Activated naive CD4-positive, alpha-beta T cell treated with anti-CD3 and anti-CD28 coated beads for 36 hours (primary cell): Measurements from ENCODE around the gene CEACAM16. TPM values are rescaled to one million over a fixed set of nuclear protein-coding genes. Genes with fewer than 3 reads are reported as not detected.
A peak's percentile ranks its signal among the peaks of the same experiment; 100 is the strongest.
"Not testable (repeated sequence)": the region's sequence is repeated elsewhere in the genome, so short reads cannot be mapped to it uniquely, and the experiment has no call there.

Experiments
- CTCF ChIA-PET: fragments of 350-600 bp; sonication (Branson Sonifier 250); formaldehyde crosslinking; loops from one replicate; lab custom pipeline; 2021; ENCODE audit warnings: antibody characterized with exemption; lab: Charles Lee
- DNase-seq: peaks from one replicate; pipeline ENCODE4 v3.0.0-alpha.2; 2020
- H3K27ac Mint-ChIP-seq: one replicate; pipeline ENCODE4 v1.8.0; 2021; ENCODE audit warnings: mild to moderate bottlenecking, mixed read lengths
- H3K27me3 Mint-ChIP-seq: one replicate; pipeline ENCODE4 v1.8.0; 2021; ENCODE audit warnings: low read depth, mixed read lengths
- H3K36me3 Mint-ChIP-seq: one replicate; pipeline ENCODE4 v1.8.0; 2021; ENCODE audit warnings: low read depth, mixed read lengths
- H3K4me1 Mint-ChIP-seq: one replicate; pipeline ENCODE4 v1.8.0; 2021; ENCODE audit warnings: low read depth, mixed read lengths
- H3K4me3 Mint-ChIP-seq: one replicate; pipeline ENCODE4 v1.8.0; 2021; ENCODE audit warnings: mild to moderate bottlenecking, moderate library complexity, mixed read lengths
- H3K9me3 Mint-ChIP-seq: one replicate; pipeline ENCODE4 v1.8.0; 2021; ENCODE audit warnings: mixed read lengths
- intact Hi-C: fragments of 100-400 bp; cut with micrococcal nuclease; formaldehyde crosslinking; loops from one replicate; pipeline ENCODE4 v1.15.1; 2023
- total RNA-seq, 2 experiments: library from RNA; stranded (reverse); gene quantifications; one replicate each; pipeline ENCODE4 v1.2.3, GENCODE V29; 2021

The CEACAM16 gene
- total RNA-seq, 2 experiments from 2014 or later: not detected

DNA sequence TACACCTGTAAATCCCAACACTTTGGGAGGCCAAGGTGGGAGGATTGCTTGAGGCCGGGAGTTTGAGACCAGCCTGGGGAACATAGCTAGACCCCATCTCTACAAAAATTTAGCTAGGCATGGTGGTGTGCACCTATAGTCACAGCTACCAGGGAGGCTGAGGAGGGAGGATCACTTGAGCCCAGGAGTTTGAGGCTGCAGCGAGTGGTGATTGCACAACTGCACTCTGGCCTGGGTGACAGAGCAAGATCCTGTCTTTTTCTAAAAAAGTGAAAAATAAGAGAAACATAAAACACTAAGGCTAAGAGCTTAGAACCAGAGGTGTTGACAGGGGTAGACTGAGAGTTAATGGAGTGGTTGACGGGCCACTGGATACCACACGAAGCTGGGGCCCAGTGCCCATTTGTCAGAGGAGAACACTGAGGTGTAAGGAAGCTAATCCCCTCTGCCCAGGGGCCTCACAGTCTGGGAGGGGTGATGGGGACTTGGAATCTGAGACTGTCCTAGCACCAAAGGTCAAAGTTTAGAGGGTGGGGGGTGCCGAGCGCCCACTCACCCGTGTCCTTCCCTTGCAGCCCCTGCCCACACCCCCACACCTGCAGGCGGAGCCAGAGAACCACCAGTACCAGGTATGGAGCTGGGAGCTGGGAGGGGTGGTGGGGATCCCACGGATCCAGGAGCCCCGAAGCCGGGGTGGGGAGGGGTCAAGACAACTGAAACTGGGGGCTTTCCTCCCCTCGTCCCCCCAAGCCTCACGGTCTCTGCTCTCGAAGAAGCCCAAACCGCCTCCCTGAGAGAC, 16.8 kb upstream of the CEACAM16 start:
- Mint-ChIP-seq H3K4me1 (peaks cover 8% of the 10 kb centered on the region), H3K4me3 (no peak overlapping the region), H3K27ac (no peak overlapping the region), H3K36me3 (no peaks in the 10 kb centered on the region), H3K27me3 (no peaks in the 10 kb centered on the region), H3K9me3 (no peaks in the 10 kb centered on the region)
- intact Hi-C loops: no loop called here
- no peak for DNase-seq
- CTCF ChIA-PET: interaction anchor here (1.2 to 1.4 kb wide), 3 partner anchors 42 to 111 kb away, joined by 4 to 5 read pairs (median 5); no protein-coding TSS in a partner anchor

DNA sequence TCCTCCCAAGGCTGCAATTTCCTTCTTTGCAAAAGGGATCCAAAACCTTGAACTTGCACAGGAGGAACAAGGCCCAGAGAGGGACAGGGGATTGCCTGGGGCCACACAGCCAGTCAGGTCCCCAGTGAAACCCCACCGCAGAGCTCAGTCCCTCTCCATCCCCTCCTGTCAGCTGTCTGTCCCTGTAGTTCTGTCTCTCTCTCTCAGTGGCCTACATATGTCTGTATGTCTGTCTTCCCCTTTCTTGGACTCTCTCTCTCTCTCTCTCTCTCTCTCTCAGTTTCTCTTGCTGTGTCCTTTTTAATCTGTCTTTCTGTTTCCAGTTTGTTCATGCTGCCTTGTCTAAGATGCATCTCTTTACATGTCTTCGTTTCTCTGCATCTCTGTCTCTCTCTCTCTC, 16.1 kb upstream of the CEACAM16 start:
- Mint-ChIP-seq H3K4me3 (no peak overlapping the region), H3K27me3 (peaks cover 1% of the 10 kb centered on the region), H3K9me3 (no peaks in the 10 kb centered on the region), H3K36me3 (no peaks in the 10 kb centered on the region), H3K4me1 (peaks cover 8% of the 10 kb centered on the region), H3K27ac (no peak overlapping the region)
- CTCF ChIA-PET: interaction anchor here (1.3 to 1.4 kb wide), 2 partner anchors 41 to 112 kb away, joined by 4 to 5 read pairs; no protein-coding TSS in a partner anchor
- DNase-seq: no peak
- intact Hi-C loops: no loop called here

DNA sequence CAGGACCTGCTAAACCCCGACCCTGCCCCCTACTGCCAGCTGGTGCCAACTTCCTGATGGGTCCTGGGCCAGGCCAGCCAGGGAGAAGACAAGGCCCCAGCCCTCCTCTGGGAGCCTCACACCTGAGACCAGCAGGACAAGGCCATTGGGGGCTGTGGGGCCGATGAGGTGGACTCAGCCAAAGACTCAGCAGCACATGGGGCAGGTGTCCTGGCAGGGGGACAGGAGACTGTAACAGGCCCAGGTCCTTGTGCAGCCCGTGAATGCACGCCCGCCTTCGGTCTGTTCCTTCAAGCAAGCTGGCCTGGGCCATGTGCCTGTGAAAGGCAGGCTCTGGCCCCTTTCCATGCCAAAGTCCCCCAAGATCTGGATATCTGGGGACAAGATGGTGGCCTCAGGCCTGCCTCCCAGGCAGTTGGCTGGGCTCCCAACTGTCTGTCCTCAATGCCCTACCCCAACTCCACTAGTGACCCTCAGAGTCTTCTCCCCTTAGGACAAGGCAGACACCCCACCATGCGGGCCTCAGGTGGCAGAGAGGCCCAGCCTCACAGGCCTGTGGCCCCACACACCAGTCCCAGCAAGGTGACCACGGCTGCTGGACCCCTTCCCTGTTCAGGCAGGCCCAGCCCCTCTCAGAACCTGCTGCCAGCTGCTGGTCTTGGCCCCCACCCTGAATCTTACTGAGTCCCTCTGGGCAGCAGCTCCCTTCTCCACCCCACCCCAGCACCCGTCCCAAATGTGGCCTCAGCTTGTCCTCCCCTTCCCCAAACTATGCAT, 15.3 kb upstream of the CEACAM16 start:
- intact Hi-C loops: no loop called here
- Mint-ChIP-seq H3K4me1 (peaks cover 8% of the 10 kb centered on the region), H3K4me3 (no peak overlapping the region), H3K27ac (no peak overlapping the region), H3K36me3 (no peaks in the 10 kb centered on the region), H3K9me3 (no peaks in the 10 kb centered on the region), H3K27me3 (peaks cover 6% of the 10 kb centered on the region)
- no peak for DNase-seq
- CTCF ChIA-PET: no interaction called here

DNA sequence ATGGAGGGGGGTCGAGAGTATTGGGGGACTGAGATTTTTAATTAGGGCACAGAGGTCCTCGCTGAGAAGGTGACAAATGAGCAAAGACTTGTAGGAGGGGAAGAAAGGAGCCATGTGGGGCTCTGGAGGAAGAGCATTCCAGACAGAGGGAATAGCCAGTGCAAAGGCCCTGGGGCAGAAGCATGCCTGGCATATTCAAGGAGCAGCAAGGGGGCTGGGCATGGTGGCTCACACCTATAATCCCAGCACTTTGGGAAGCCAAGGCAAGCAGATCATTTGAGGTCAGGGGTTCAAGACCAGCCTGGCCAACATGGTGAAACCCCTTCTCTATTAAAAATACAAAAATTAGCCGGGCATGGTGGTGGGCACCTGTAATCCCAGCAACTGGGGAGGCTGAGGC, 14.6 kb upstream of the CEACAM16 start:
- intact Hi-C loops, CTCF ChIA-PET, H3K4me3 Mint-ChIP-seq, DNase-seq, H3K9me3 Mint-ChIP-seq, H3K36me3 Mint-ChIP-seq, H3K27ac Mint-ChIP-seq, H3K27me3 Mint-ChIP-seq: not testable (repeated sequence)
- H3K4me1 Mint-ChIP-seq: peaks cover 13% of the 10 kb centered on the region

DNA sequence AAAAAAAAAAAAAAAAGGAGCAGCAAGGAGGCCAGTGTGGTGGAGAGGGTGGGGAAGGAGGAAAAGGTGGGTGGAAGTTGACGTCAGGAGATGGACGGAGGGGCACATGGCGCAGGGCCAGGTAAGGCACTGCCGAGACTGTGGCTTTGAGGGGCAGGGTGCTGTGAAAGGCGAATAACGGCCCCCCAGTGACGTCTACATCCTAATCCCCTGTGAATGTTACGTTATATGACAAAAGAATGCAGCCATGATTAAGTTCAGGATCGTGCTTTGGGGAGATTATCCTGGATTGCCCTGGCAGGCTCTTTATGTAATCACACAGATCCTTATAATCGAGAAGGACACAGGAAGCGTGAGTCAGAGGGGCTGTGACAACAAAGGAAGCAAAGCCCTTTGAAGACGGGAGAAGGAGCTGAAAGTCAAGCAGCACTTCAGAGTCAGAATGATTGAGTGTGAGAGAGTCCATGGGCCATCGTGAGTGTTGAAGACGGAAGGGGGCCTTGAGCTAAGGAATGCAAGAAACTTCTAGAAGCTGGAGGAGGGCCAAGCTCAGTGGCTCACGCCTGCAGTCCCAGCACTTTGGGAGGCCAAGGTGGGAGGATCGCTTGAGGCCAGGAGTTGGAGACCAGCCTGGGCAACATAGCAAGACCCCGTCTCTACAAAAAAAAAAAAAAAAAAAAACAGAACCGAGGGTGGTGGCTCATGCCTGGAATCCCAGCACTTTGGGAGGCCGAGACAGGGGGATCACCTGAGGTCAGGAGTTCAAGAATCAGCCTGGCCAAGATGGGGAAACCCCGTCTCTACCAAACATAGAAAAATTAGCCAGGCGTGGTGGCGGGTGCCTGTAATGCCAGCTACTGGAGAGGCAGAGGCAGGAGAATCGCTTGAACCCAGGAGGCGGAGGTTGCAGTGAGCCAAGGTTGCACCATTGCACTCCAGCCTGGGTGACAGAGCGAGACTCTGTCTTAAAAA, 13.8 kb upstream of the CEACAM16 start:
- CTCF ChIA-PET: interaction anchor here (0.9 kb wide), 1 partner anchor 31 kb away, joined by 3 read pairs; no protein-coding TSS in a partner anchor
- Mint-ChIP-seq H3K36me3 (no peaks in the 10 kb centered on the region), H3K9me3 (no peaks in the 10 kb centered on the region), H3K4me3 (no peak overlapping the region), H3K27ac (no peak overlapping the region), H3K27me3 (peaks cover 6% of the 10 kb centered on the region), H3K4me1 (peaks cover 21% of the 10 kb centered on the region)
- intact Hi-C loops: no loop called here
- DNase-seq: peak; percentile 51

DNA sequence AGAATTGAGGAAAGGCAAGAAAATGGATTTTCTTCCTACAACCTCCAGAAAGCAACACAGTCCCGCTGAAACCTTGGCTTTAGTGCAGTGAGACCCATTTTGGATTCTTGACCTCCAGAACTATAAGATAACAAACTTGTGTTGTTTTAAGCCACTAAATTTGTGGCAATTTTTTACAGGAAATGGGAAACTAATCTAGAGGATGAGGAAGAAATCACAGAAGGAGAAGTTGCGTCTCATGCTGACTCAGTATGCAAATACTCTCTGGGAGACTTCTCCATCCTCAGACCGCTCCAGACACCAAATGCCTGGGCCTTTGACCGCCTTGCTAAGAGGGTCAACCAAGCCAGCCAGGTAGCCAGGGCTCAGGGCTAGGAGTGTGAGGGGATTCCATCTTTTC, 13.1 kb upstream of the CEACAM16 start:
- Mint-ChIP-seq H3K4me1 (peaks cover 21% of the 10 kb centered on the region), H3K27ac (no peak overlapping the region), H3K4me3 (no peak overlapping the region), H3K27me3 (peaks cover 6% of the 10 kb centered on the region), H3K9me3 (no peaks in the 10 kb centered on the region), H3K36me3 (no peaks in the 10 kb centered on the region)
- DNase-seq: no peak
- intact Hi-C loops: no loop called here
- CTCF ChIA-PET: no interaction called here

DNA sequence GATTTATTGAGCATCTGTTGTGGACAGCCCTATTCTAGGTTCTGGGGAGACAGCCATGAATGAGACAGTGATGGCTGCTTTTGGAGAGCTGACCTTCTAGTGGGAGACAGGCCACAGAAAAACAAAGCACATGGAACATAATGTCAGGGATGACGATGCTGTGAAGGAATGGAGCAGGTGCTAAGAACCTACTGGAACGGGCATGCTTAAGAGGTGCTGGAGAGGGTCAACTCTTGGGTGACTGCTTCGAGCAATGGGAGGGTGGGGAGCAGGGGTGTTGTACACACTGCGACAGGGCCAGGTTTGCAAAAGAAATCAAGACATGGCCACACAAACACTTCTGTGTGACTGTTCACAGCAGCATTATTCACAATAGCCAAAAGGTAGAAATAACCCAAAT, 12.1 kb upstream of the CEACAM16 start:
- intact Hi-C loops: no loop called here
- peaks cover 25% of the 10 kb centered on the region for H3K4me1 Mint-ChIP-seq
- H3K36me3 Mint-ChIP-seq: no peaks in the 10 kb centered on the region
- H3K9me3 Mint-ChIP-seq: no peaks in the 10 kb centered on the region
- H3K4me3 Mint-ChIP-seq: no peak overlapping the region
- no peak for DNase-seq
- peaks cover 6% of the 10 kb centered on the region for H3K27me3 Mint-ChIP-seq
- CTCF ChIA-PET: interaction anchor here (5.0 kb wide), 1 partner anchor 85 kb away, joined by 75 read pairs; no protein-coding TSS in a partner anchor
- H3K27ac Mint-ChIP-seq: no peak overlapping the region

DNA sequence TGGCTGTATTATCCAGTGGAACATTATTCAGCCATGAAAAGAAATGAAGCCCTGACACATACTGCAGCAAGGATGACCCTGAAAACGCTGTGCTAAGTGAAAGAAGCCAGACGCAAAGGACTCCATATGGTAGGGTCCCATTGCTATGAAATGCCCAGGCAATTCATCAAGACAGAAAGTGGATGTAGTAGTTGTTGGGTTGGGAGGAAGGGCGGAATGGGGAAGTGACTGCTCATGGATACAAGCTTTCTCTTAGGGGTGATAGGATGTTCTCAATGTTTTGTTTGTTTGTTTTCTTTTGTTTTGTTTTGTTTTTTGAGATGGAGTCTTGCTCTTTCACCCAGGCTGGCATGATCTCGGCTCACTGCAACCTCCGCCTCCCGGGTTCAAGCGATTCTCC, 11.1 kb upstream of the CEACAM16 start:
- Mint-ChIP-seq H3K4me3 (no peak overlapping the region), H3K27me3 (peaks cover 6% of the 10 kb centered on the region), H3K27ac (no peak overlapping the region), H3K9me3 (no peaks in the 10 kb centered on the region), H3K4me1 (peaks cover 35% of the 10 kb centered on the region), H3K36me3 (no peaks in the 10 kb centered on the region)
- intact Hi-C loops: loop anchor here (2.0 kb wide), 1 partner anchor 157 kb away; no protein-coding TSS in a partner anchor
- no peak for DNase-seq
- CTCF ChIA-PET: interaction anchor here (0.6 to 7.9 kb wide), 6 partner anchors 17 to 115 kb away, joined by 3 to 97 read pairs (median 12); no protein-coding TSS in a partner anchor

DNA sequence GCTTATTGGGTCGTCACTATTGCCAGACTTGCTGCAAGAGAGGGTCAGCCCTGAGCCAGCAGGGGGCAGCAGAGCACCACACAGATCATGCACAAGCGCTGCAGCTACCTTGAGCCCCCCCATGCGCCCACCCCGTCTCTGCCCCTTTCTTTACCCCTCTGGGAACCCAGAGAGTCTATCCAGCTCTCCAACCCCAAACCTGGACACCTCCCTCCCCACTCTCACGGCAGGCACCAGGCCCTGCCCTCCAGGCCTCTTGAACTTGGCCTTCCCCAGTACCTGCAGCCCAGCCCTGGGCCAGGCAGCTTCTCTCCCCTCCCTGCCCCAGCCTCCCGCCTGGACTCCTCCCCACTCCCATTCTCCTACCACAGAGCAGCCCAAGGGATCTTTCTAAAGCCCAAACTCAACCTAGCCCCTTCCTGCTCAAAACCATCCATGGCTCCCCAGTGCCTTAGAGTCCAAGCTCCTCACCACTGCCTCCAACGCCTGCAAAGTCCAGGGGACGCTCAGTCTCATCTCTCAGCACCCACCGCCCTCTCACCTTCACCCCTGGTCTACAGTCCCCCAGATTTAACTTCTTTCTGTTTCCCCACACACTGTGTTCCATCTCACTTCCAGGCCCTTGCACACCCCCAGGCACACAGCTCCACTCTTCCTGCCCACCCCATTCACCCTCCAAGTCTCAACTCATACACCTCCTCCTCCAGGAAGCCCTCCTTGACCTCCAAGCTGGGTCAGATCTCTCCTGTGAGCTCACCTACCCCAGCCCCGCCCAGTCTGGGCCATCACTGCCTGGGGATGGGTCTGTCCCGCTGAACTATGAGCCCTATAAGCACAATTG, 9.4 kb upstream of the CEACAM16 start:
- Mint-ChIP-seq H3K27me3 (peaks cover 6% of the 10 kb centered on the region), H3K4me1 (peaks cover 43% of the 10 kb centered on the region), H3K9me3 (no peaks in the 10 kb centered on the region), H3K27ac (no peak overlapping the region), H3K36me3 (no peaks in the 10 kb centered on the region), H3K4me3 (no peak overlapping the region)
- peak; percentile 86 for DNase-seq
- CTCF ChIA-PET: interaction anchor here (0.5 to 7.9 kb wide), 23 partner anchors 9 to 155 kb away, joined by 3 to 97 read pairs (median 5); no protein-coding TSS in a partner anchor
- intact Hi-C loops: loop anchor here (1.0 to 2.0 kb wide), 2 partner anchors 34 to 155 kb away; no protein-coding TSS in a partner anchor

DNA sequence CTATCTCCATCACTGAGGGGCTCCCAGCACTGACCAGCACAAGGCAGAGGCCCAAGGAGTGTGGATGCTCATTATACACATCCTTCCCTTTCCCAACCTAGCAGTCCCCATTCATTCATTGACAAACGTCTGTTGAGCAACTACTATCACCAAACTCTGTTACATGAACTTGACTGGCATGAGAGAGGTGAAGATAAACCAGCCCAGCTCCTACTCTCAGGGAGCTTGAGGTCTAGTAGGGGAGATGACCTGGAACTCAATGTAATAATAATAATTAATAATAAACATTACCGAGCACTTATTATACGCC, 8.9 kb upstream of the CEACAM16 start:
- intact Hi-C loops: no loop called here
- H3K9me3 Mint-ChIP-seq: no peaks in the 10 kb centered on the region
- H3K27ac Mint-ChIP-seq: no peak overlapping the region
- CTCF ChIA-PET: interaction anchor here (0.9 to 7.9 kb wide), 17 partner anchors 9 to 154 kb away, joined by 3 to 97 read pairs (median 5); no protein-coding TSS in a partner anchor
- peaks cover 39% of the 10 kb centered on the region for H3K4me1 Mint-ChIP-seq
- H3K4me3 Mint-ChIP-seq: no peak overlapping the region
- H3K36me3 Mint-ChIP-seq: no peaks in the 10 kb centered on the region
- peaks cover 6% of the 10 kb centered on the region for H3K27me3 Mint-ChIP-seq
- DNase-seq: no peak

DNA sequence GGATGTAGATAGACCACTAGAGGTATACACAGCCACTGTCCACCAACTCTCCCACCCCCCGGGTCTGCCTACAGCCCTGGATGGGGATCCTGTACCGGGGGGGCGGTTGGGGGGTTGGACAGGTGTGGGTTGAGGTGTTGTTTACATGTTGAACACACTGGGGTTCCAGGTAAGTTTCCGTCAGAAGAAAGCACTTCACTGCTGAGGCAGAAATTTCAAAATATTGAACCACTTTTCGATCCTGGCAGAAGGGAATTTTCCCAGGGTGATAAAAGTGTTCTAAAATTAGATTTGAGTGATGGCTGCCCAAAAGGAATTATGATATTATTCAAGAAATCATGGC, 6.6 kb upstream of the CEACAM16 start:
- Mint-ChIP-seq H3K9me3 (no peaks in the 10 kb centered on the region), H3K4me1 (peaks cover 35% of the 10 kb centered on the region), H3K4me3 (peak overlapping the region; percentile 47), H3K27me3 (peaks cover 8% of the 10 kb centered on the region), H3K27ac (peak overlapping the region; percentile 80), H3K36me3 (no peaks in the 10 kb centered on the region)
- no peak for DNase-seq
- CTCF ChIA-PET: interaction anchor here (0.9 to 7.9 kb wide), 3 partner anchors 31 to 92 kb away, joined by 3 to 97 read pairs (median 10); no protein-coding TSS in a partner anchor
- intact Hi-C loops: loop anchor here (1.0 to 2.0 kb wide), 5 partner anchors 38 to 198 kb away; partner anchors contain the start of gene TOMM40
